Ecto neural progenitor cell (in vitro differentiated cells): ENCODE measurements around the gene YPEL1.
A peak's percentile ranks its signal among the peaks of the same experiment; 100 is the strongest.

Source experiments
- DNase-seq: peaks from one replicate; pipeline ENCODE4 v3.0.0-alpha.2; 2018; ENCODE audit warnings: low spot score

YPEL1 gene

DNA sequence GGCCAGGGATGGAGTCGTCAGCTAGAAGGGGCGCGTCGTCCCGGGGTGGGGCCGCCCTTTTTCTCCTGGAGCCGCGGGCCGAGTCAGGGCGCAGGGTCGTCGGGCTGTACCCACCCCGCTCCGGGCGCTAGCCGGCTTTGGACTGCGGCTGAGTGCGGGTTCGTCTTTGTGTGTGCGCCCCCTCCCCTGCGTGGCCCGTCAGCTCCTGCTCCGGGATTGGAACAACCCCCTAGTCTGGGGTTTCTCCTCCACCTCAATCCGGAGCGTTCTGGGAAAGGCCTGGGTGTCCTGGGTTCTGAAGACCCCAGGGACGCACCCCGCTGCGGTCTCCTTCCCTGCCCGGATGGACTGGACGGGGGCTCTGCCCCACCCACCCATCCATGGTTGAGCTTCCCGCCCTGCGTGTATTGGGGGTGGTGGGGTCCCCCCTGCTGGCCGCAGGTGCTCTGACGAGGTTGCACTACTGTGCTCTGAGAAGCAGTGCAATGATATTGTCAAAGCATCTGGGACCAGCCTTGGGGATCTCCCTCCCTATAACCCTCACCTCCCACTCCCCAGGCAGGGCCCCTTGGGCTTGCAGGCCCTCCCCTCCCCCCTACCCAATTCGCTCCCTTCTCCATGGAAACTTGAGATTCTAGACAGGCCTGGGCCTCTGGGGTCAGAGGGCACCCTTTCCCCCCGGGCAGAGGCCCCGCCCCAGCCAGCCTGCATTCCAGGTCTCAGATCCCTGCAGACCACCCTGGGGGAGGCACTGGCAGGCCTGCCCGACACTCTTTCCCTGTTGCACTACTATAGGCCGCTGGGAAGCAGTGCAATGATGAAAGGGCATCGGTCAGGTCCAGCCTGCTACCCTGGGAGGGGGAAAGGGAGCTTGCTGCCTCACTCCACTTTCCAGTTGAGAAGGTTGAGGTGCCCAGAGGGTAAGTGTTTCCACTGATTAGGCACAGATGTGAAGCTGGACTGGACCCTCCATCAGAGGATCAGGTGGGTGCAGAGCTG is 82.7 kb downstream of the YPEL1 start:
- peak; percentile 91 for DNase-seq

DNA sequence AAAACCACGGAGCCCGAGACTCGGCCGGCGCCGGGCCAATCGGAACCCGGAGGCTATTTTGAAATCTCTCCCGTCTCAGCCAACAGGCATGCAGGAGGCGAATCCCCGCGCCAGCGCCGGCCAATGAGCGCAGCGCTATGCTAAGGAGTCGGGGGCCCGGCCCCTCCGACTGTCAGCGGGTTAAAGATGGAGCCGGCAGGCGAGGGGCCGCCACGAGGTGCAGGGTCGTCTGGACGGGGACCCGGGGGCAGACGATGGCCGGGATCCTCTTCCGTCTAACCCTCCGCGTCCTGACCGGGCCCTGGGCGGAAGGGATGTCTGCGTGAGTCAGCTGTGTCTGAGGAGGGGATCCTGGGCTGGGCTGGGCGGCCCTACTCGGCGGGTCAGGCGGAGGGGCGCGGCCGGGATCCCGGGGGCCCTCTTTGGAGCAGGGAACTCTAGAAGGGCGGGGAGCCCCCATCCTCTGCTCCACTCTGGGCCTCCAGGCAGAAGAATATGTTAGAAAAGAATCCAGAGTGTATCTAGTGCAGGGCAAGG is 83.5 kb downstream of the YPEL1 start:
- peak; percentile 97 for DNase-seq

DNA sequence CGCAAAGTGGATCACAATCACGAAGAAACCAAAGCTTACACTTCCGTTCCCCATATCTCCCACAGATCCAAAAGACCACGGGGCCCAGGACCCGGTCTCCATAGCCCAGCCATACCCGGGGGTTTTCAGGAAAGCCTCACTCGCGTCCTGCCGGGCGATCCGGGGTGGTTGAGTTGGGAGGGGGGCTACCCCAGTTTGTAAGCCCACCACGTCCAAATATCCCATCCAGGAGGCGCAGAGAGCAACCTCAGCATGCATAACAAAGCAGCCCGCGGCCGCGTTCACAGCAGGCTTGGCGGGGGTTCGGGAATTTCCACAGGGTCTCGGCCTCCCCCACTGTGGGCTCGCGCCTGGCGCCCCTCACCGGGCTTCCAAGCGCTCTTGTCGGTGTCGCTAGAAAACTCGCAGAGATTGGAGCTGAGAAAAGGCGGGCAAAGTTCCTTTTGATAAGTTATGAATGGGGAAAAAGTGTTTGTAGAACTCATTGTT is 84.0 kb downstream of the YPEL1 start:
- DNase-seq = no peak

DNA sequence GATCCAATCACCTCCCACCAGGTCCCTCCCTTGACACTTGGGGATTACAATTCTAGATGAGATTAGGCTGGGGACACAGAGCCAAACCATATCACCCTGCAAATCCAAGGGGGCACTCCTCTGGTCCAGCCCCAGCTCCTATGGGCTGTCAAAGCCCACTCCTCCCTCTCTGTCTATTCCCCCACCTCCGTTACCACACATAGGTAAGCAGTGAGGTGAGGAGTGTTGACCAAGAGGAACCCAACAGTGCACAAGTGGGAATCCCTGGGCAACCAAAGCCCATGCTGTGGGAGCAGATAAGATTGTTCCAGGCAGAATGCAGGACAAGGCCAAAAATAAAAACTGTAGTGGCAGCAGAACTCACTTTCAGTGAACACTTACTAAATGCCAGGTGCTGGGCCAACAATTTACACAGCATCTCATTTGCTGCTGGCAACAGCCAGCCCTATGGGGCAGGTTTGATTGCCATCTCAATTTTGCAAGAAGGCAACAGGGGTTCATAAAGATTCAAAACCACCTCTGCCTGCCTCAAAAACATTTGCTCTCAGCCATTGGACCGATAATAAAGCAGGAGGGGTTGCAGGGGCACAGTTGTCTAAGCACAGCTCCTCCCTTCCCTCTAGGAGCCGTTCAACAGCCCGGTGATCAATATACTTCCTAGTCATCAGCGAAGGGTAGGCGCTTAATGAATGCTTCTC is 84.6 kb downstream of the YPEL1 start:
- no peak for DNase-seq

DNA sequence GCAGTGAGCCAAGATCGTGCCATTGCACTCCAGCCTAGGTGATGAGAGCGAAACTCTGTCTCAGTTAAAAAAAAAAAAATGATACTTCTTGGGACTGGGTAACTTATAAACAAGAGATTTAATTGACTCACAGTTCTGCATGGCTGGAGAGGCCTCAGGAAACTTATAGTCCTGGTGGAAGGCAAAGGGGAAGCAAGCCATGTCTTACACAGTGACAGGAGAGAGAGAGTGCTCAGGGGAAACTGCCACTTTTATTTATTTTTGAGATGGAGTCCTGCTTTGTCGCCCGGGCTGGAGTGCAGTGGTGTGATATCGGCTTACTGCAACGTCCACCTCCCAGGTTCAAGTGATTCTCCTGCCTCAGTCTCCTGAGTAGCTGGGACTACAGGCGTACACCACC is 85.3 kb downstream of the YPEL1 start:
- no peak for DNase-seq
